GM21515 (cell line): ENCODE measurements around the gene CYB5D1.

ENCODE experiments used
- ATAC-seq: cut with Tn5 transposase; IDR thresholded peaks from one replicate; pipeline ENCODE4 v1.9.1; 2021; ENCODE audit not compliant: unreplicated experiment

The CYB5D1 gene

GRCh38 chr17:7844292-7845154 is 13.3 kb upstream of the CYB5D1 start:
- ATAC-seq: peak; percentile 36

- no peak for ATAC-seq
These were observed 12.3 kb upstream of the CYB5D1 start for GRCh38 chr17:7845359-7846062.

- no peak for ATAC-seq
These were observed 11.6 kb upstream of the CYB5D1 start for GRCh38 chr17:7846063-7846735.

GRCh38 chr17:7846765-7847661 is 10.8 kb upstream of the CYB5D1 start:
- ATAC-seq: no peak

- no peak for ATAC-seq
These were observed 9.6 kb upstream of the CYB5D1 start for GRCh38 chr17:7848131-7848579.

GRCh38 chr17:7848739-7849129 is 9.1 kb upstream of the CYB5D1 start:
- no peak for ATAC-seq

GRCh38 chr17:7849130-7849750 is 8.6 kb upstream of the CYB5D1 start:
- no peak for ATAC-seq

GRCh38 chr17:7849751-7850504 is 7.9 kb upstream of the CYB5D1 start:
- ATAC-seq: no peak

- no peak for ATAC-seq
These were observed 6.9 kb upstream of the CYB5D1 start for GRCh38 chr17:7850701-7851437.

- peak; percentile 66 for ATAC-seq
These were observed 6.2 kb upstream of the CYB5D1 start for GRCh38 chr17:7851438-7852261.

- ATAC-seq: no peak
These were observed 5.5 kb upstream of the CYB5D1 start for GRCh38 chr17:7852262-7852670.

- no peak for ATAC-seq
These were observed 4.7 kb upstream of the CYB5D1 start for GRCh38 chr17:7852919-7853690.

- no peak for ATAC-seq
These were observed 4.1 kb upstream of the CYB5D1 start for GRCh38 chr17:7853691-7854038.

GRCh38 chr17:7854078-7854777 is 3.6 kb upstream of the CYB5D1 start:
- ATAC-seq: no peak

- no peak for ATAC-seq
These were observed 2.7 kb upstream of the CYB5D1 start, which contains the start of gene TMEM88 for GRCh38 chr17:7854851-7855659. Gene TMEM88, plus strand, starts transcription at chr17:7855066. Its CDS starts 9 bp downstream, at chr17:7855075.

- ATAC-seq: no peak
These were observed 2.2 kb upstream of the CYB5D1 start for GRCh38 chr17:7855660-7856010.
